Keratinocyte (primary cell): ENCODE measurements around the gene YTHDF2. TPM values are rescaled to one million over a fixed set of nuclear protein-coding genes. Genes with fewer than 3 reads are reported as not detected.

Experiments
- DNase-seq: peaks from one replicate; pipeline ENCODE4 v3.0.0-alpha.2; 2011; ENCODE audit warnings: low read depth, missing footprints, low spot score
- FAIRE-seq: peaks from 2 replicates; lab custom pipeline; 2011; peaks lifted over from hg19 to GRCh38; lab: Jason Lieb, UNC
- H2AFZ ChIP-seq: 2 replicates; pipeline ENCODE4 v1.6.0; 2012; ENCODE audit warnings: low read length, control low read depth, inconsistent platforms; ENCODE audit not compliant: control insufficient read depth
- H3K27ac ChIP-seq: 2 replicates; pipeline ENCODE4 v1.5.1; 2011; ENCODE audit warnings: low read length; ENCODE audit not compliant: control insufficient read depth, insufficient read depth
- H3K27me3 ChIP-seq: 3 replicates; pipeline ENCODE4 v1.6.0; 2011; ENCODE audit warnings: low read length; ENCODE audit not compliant: control insufficient read depth, insufficient read depth; ENCODE audit errors: extremely low read depth
- H3K36me3 ChIP-seq, 2 experiments: 2 replicates in 1 of 2; 3 replicates in 1 of 2; pipeline ENCODE4 v1.5.1; 2011; ENCODE audit warnings: low read length in 2 of 2, mild to moderate bottlenecking in 1 of 2; ENCODE audit not compliant: control insufficient read depth in 2 of 2, insufficient read depth in 2 of 2; ENCODE audit errors: extremely low read depth in 1 of 2
- H3K4me1 ChIP-seq: 3 replicates; pipeline ENCODE4 v1.5.1; 2011; ENCODE audit warnings: low read length; ENCODE audit not compliant: control insufficient read depth, insufficient read depth; ENCODE audit errors: extremely low read depth
- H3K4me2 ChIP-seq: 3 replicates; pipeline ENCODE4 v1.6.0; 2011; ENCODE audit warnings: low read depth, low read length; ENCODE audit not compliant: control insufficient read depth, insufficient read depth; ENCODE audit errors: extremely low read depth
- H3K4me3 ChIP-seq, 3 experiments: fragments of 200-600 bp in 1 of 3; sonication (generic) in 1 of 3; 2 replicates in 2 of 3; 3 replicates in 1 of 3; pipeline ENCODE4 v1.5.1; 2011 to 2016; ENCODE audit warnings: low read length in 3 of 3, mild to moderate bottlenecking in 3 of 3, control low read depth in 2 of 3, inconsistent platforms in 1 of 3, low read depth in 1 of 3, mixed read lengths in 1 of 3, mixed run types in 1 of 3, moderate library complexity in 1 of 3; ENCODE audit not compliant: control insufficient read depth in 2 of 3, insufficient read depth in 2 of 3; ENCODE audit errors: extremely low read depth in 1 of 3
- H3K79me2 ChIP-seq: 2 replicates; pipeline ENCODE4 v1.6.0; 2012; ENCODE audit warnings: low read length; ENCODE audit not compliant: control insufficient read depth, insufficient read depth
- H3K9ac ChIP-seq: 3 replicates; pipeline ENCODE4 v1.6.0; 2011; ENCODE audit warnings: low read length; ENCODE audit not compliant: control insufficient read depth, insufficient read depth; ENCODE audit errors: extremely low read depth
- H3K9me1 ChIP-seq: 3 replicates; pipeline ENCODE4 v1.6.0; 2011; ENCODE audit warnings: low read length; ENCODE audit not compliant: control insufficient read depth, insufficient read depth; ENCODE audit errors: extremely low read depth
- H3K9me3 ChIP-seq: 2 replicates; pipeline ENCODE4 v1.5.1; 2012; ENCODE audit warnings: low read depth, low read length; ENCODE audit not compliant: control insufficient read depth
- H4K20me1 ChIP-seq: 3 replicates; pipeline ENCODE4 v1.6.0; 2011; ENCODE audit warnings: low read length; ENCODE audit not compliant: control insufficient read depth, insufficient read depth; ENCODE audit errors: extremely low read depth
- CTCF ChIP-seq, 3 experiments: IDR thresholded peaks in 1 of 3; conservative IDR thresholded peaks in 1 of 3; optimal IDR thresholded peaks in 1 of 3; 2 replicates in 2 of 3; 3 replicates in 1 of 3; pipeline versions ENCODE3 to v1.5.1; 2011; ENCODE audit warnings: low read length in 3 of 3, mild to moderate bottlenecking in 3 of 3, moderate library complexity in 2 of 3, control low read depth in 1 of 3, inconsistent platforms in 1 of 3; ENCODE audit not compliant: insufficient read depth in 2 of 3; ENCODE audit errors: extremely low read depth in 1 of 3
- EZH2 ChIP-seq: IDR thresholded peaks from one replicate; pipeline ENCODE4 v1.6.1; 2012; ENCODE audit warnings: inconsistent platforms, mild to moderate bottlenecking, low read length, moderate library complexity
- dilution Hi-C: fragments of 300-500 bp; cut with MboI; formaldehyde crosslinking; loops from one replicate; pipeline ENCODE4 v1.7.0; 2020; ENCODE audit warnings: low sequenced_read_pairs; ENCODE audit not compliant: extremely low pct_ligation_motif_present
- polyA plus RNA-seq, 5 experiments: library from polyadenylated mRNA; depleted of rRNA in 3 of 5; stranded (reverse) in 3 of 5; stranded (forward) in 1 of 5; unstranded in 1 of 5; fragments of >200 nt; gene quantifications; 1 replicate in 1 of 5; 2 replicates in 3 of 5; 3 replicates in 1 of 5; pipeline versions ENCODE4 v1.2.1 to v1.2.3, GENCODE V29; 2011 to 2012; ENCODE audit warnings: missing spikeins in 2 of 5, low read depth in 1 of 5, low replicate concordance in 1 of 5

Gene YTHDF2
- polyA plus RNA-seq, 1 donor (not counting 4 experiments of a cell fraction or from before 2014, with no cell fraction given) = 88.0 TPM

DNA sequence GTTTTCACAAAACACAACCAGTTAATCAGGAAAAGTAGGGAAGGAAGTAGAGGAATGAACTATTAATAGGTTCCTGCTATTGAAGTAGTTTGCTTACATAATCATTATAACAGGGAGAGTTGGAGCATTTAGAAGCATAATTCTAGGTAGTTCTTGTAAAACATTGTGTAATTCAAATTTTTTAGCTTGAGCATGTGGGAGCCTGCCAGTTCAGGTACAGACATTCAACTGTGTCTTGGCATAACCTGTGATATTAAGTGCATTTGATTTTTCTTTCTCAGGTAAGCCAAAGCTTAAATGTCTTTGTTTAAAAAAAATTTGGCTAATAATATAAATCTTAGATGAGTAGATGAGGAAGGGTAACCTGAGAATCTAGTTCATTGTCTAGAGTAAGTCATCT is 3.4 kb downstream of the YTHDF2 start:
- dilution Hi-C loops = no loop called here
- H3K79me2 ChIP-seq = peaks cover 83% of the 10 kb centered on the region
- H3K4me2 ChIP-seq = peak overlapping the region; percentile 79
- no peak for DNase-seq
- no peak for TF ChIP-seq EZH2
- TF ChIP-seq CTCF (optimal IDR thresholded peaks at IDR 0.05 in 1 of 3, IDR thresholded peaks at IDR 0.05 in 1 of 3, conservative IDR thresholded peaks at IDR 0.05 in 1 of 3; ENCODE audit: extremely low read depth in 1 of 3, insufficient read depth in 2 of 3, low read length in 3 of 3) = no peak
- H4K20me1 ChIP-seq = peaks cover 24% of the 10 kb centered on the region
- no peaks in the 10 kb centered on the region for H3K27me3 ChIP-seq
- peaks cover 29% of the 10 kb centered on the region for H3K4me1 ChIP-seq
- peaks cover 21 to 48% of the 10 kb centered on the region in 2 experiments for H3K36me3 ChIP-seq
- H3K4me3 ChIP-seq = peak overlapping the region in 1 of 3 experiments; percentile 36
- peak overlapping the region; percentile 4 for H3K27ac ChIP-seq
- no peaks in the 10 kb centered on the region for H3K9me1 ChIP-seq
- no peak for FAIRE-seq
- no peaks in the 10 kb centered on the region for H3K9me3 ChIP-seq
- H3K9ac ChIP-seq = no peak overlapping the region
- H2AFZ ChIP-seq = no peak overlapping the region

DNA sequence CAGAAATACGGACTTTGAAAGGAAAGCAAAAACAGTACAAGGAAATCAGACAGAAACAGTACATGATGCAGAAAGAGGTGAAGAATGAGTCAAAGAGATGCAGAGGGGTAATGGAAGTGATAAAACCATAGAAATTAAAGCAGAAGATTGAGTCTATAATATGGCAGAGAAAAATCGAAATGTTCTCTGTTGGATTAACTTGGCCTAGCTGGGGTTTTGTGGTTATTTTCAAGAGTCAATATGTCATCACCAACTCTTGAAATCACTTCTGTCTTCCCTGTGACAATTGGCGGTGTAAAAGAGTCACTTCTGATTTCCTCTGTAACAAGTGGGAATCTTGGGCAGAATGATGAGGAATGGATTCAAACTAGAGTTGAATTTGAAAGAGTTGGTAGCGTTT is 7.4 kb downstream of the YTHDF2 start:
- H3K4me3 ChIP-seq = no peak overlapping the region

More for the DNA sequence above, 7.4 kb downstream of the YTHDF2 start:
- no peak overlapping the region for H2AFZ ChIP-seq
- H3K27ac ChIP-seq = no peak overlapping the region
- H3K4me2 ChIP-seq = no peak overlapping the region
- no peak overlapping the region for H3K9ac ChIP-seq
- FAIRE-seq (no peak), DNase-seq (no peak)
- no peaks in the 10 kb centered on the region for H3K27me3 ChIP-seq
- H3K36me3 ChIP-seq = peaks cover 21 to 42% of the 10 kb centered on the region in 2 experiments
- peaks cover 12% of the 10 kb centered on the region for H3K4me1 ChIP-seq
- peaks cover 3% of the 10 kb centered on the region for H3K9me1 ChIP-seq
- H4K20me1 ChIP-seq = peaks cover 26% of the 10 kb centered on the region
- no peak for TF ChIP-seq CTCF (optimal IDR thresholded peaks at IDR 0.05 in 1 of 3, IDR thresholded peaks at IDR 0.05 in 1 of 3, conservative IDR thresholded peaks at IDR 0.05 in 1 of 3; ENCODE audit: extremely low read depth in 1 of 3, insufficient read depth in 2 of 3, low read length in 3 of 3)
- H3K79me2 ChIP-seq = peaks cover 100% of the 10 kb centered on the region
- H3K9me3 ChIP-seq = no peaks in the 10 kb centered on the region
- dilution Hi-C loops = no loop called here
